ENCODE results near the gene PTPRT.

PTPRT gene

DNA sequence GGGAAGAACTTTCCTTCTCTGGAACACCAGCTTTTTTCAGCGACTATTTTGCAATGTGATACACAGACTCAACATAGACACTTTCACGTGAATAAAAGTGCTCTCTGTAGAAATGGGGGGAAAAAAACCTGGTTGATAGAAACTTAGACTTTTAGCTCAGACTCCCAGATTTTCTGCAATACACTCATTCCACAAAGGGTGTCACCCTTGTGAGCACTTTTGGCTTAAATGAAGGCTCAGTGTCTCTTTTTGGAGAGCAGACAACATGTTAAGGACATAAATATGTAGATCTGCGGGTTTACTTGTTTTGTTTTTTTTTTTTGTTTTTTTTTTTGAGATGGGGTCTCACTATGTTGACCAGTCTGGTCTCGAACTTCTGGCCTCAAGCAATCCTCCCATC is 579.6 kb downstream of the PTPRT start:
- no peak overlapping the region for H3K4me3 ChIP-seq (ENCODE audit: low read depth, low read length)
- TF ChIP-seq, protein P1, sequence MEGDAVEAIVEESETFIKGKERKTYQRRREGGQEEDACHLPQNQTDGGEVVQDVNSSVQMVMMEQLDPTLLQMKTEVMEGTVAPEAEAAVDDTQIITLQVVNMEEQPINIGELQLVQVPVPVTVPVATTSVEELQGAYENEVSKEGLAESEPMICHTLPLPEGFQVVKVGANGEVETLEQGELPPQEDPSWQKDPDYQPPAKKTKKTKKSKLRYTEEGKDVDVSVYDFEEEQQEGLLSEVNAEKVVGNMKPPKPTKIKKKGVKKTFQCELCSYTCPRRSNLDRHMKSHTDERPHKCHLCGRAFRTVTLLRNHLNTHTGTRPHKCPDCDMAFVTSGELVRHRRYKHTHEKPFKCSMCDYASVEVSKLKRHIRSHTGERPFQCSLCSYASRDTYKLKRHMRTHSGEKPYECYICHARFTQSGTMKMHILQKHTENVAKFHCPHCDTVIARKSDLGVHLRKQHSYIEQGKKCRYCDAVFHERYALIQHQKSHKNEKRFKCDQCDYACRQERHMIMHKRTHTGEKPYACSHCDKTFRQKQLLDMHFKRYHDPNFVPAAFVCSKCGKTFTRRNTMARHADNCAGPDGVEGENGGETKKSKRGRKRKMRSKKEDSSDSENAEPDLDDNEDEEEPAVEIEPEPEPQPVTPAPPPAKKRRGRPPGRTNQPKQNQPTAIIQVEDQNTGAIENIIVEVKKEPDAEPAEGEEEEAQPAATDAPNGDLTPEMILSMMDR (IDR thresholded peaks at IDR 0.05; ENCODE audit: borderline replicate concordance, insufficient read depth, low read depth, low read length): no peak

DNA sequence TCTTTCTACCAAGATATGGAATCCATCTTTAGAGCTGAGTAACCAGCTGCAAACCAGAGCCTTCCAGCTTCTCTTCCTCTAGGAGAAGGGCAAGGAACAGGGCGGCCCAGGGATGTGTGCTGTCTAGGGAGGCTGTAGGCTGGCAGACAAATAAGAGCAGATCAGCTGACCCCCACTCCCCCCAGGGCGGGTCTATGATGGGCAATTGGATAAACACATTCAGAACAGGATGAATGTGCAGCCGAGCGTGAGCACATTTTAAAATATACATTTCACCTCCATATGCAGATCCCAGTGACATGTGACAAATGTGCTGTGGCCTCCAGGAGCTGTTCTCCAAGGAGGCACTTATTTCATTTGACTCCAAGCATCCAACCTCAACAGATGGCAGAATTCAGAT is 580.1 kb downstream of the PTPRT start:
- TF ChIP-seq, protein P1 (IDR thresholded peaks at IDR 0.05; ENCODE audit: borderline replicate concordance, insufficient read depth, low read depth, low read length): no peak
- no peak overlapping the region for H3K4me3 ChIP-seq (ENCODE audit: low read depth, low read length)

DNA sequence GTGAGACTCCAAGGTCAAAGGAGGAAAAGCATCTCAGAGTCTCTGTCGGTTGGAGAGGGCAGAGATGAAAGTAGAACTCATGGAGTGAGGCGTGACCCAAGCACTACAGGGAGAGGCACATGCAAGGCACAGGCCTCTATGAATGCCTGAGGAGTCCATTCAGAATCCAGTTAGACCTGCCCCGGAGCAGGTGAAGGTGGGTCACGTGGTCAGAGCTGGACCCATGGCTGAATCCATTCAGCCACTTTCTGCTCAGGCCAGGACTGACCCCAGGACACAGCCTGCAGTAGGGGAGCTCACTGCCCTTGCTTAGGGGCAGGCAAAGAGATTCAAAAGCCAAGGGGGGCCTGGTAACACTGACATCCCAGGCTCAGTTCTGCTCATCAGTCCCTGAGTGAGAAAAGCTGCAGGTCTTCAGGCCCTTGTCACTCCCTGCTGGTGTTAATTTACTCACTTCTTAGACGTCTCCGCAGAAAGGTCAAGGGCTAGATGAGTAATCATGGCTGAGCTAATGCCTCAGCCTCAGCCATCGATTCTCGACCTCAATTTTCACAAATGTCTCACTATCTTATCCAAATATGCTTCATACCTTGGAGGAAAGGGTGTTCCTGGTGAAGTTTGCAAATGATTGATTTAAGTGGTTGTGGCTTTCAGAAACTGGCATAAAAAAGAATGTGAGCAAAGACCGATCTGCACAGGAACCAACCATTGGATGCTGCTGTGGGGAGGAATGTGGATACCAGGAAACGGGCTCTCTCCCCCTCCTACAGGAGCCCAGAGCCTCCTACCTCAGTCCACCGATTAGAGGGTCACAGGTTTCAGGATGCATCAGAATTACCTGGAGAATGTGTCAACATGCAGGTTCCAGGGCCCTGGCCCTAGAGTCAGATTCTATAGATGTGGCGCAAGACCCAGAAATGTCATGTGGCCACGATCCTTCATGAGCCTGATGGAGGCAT is 584.4 kb downstream of the PTPRT start:
- TF ChIP-seq, protein P1 (IDR thresholded peaks at IDR 0.05; ENCODE audit: borderline replicate concordance, insufficient read depth, low read depth, low read length): no peak
- no peak overlapping the region for H3K4me3 ChIP-seq (ENCODE audit: low read depth, low read length)

DNA sequence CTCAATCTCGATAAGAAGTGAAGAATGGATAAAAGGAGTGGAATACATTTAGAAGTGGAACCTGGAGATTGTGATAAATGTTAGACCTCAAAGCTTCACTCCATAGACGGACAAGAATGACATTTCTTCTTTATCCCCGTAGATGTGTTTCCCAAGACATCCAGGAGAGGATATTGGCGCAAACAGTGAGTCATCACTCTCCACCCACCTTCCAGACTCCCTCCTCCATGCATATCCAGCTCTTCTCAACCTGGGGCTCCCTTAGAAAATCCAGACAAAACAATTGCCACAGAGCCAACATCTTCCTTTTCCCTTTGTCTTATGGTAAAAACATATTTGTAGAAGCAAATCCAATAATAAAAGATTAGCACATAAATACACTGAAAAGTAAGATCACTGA is 586.1 kb downstream of the PTPRT start:
- no peak overlapping the region for H3K4me3 ChIP-seq (ENCODE audit: low read depth, low read length)
- TF ChIP-seq, protein P1 (IDR thresholded peaks at IDR 0.05; ENCODE audit: borderline replicate concordance, insufficient read depth, low read depth, low read length): no peak

DNA sequence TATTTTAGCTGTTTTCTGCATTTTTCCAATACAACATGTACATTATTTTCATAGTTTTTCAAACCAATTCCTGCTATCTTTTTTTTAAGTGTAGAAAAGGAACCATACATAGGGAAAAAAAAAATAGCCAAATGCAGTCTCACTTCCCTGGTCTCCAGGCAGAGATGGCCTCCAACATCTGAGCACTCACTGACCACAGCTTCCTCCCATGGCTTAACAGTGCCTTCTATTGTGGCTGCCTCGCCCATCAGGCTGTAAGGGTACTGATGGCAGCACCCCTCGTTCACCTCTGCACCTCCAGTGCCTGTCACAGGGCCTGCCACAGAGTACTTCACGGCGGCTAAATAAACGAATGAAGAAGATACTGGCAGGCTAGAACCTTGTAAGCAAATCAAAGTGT is 591.1 kb downstream of the PTPRT start:
- TF ChIP-seq, protein P1 (IDR thresholded peaks at IDR 0.05; ENCODE audit: borderline replicate concordance, insufficient read depth, low read depth, low read length): no peak
- H3K4me3 ChIP-seq (ENCODE audit: low read depth, low read length): no peak overlapping the region

DNA sequence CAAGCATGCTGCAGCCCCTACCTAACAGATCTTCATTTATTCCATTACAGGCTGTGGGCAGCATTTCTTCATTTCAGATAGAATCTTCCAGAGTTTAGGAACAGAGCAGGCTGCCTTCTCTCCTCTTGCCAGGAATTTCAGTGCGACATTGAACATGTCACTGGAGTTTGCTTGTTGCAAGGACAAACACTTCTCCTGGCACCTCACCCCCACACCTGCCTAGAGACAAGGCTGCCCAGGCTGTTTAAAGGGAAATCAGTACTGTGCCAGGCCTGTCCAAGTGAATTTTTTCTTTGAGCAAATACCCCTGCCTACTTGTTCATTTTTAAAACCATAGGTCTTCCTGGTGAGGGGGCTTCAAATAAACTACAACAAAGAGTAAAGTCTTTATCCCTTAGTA is 594.1 kb downstream of the PTPRT start:
- TF ChIP-seq, protein P1 (IDR thresholded peaks at IDR 0.05; ENCODE audit: borderline replicate concordance, insufficient read depth, low read depth, low read length): no peak
- H3K4me3 ChIP-seq (ENCODE audit: low read depth, low read length): no peak overlapping the region

DNA sequence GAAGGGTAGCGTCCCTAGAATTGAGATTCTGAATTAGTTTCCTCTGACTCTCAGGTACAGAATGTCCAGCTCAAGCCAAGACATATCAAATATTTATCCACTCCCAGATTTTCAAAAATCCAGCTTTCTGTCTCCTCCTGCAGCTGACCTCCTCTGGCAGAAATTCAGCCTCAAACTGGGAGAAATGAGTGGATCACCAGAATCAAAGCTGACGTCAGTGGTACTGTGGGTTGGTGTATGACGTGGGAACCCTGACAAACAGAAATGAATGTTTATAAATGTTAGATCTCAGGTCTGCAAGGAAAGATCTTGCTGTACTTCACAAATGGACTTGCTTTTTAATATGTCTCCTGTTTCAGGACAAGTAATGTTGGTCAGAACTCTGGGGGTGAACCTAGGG is 595.0 kb downstream of the PTPRT start:
- H3K4me3 ChIP-seq (ENCODE audit: low read depth, low read length): no peak overlapping the region

More for the DNA sequence above, 595.0 kb downstream of the PTPRT start:
- TF ChIP-seq, protein P1 (IDR thresholded peaks at IDR 0.05; ENCODE audit: borderline replicate concordance, insufficient read depth, low read depth, low read length): no peak

All from GM12875 (cell line).